Epithelial cell of proximal tubule (primary cell): Measurements from ENCODE around the gene FRAT1. TPM values are rescaled to one million over a fixed set of nuclear protein-coding genes. Genes with fewer than 3 reads are reported as not detected.
"Not testable (repeated sequence)": the region's sequence is repeated elsewhere in the genome, so short reads cannot be mapped to it uniquely, and the experiment has no call there.

ENCODE experiments used
- DNase-seq: peaks from one replicate; pipeline ENCODE4 v3.0.0-alpha.2; 2011; ENCODE audit warnings: low read depth
- H3K4me3 ChIP-seq: 2 replicates; pipeline ENCODE4 v1.5.1; 2011; ENCODE audit warnings: low read depth, mild to moderate bottlenecking, low read length
- total RNA-seq: library from RNA; depleted of rRNA; stranded (reverse); fragments of >200 nt; gene quantifications from 2 replicates; pipeline ENCODE4 v1.2.3, GENCODE V29; 2015
- TF ChIP-seq, protein P1 (sequence below): conservative IDR thresholded peaks from 2 replicates; pipeline ENCODE4 v1.5.1; 2012; ENCODE audit warnings: low read depth, mild to moderate bottlenecking, low read length

Gene FRAT1
- total RNA-seq, 1 donor from 2014 or later = 1.1 TPM

- TF ChIP-seq, protein P1, sequence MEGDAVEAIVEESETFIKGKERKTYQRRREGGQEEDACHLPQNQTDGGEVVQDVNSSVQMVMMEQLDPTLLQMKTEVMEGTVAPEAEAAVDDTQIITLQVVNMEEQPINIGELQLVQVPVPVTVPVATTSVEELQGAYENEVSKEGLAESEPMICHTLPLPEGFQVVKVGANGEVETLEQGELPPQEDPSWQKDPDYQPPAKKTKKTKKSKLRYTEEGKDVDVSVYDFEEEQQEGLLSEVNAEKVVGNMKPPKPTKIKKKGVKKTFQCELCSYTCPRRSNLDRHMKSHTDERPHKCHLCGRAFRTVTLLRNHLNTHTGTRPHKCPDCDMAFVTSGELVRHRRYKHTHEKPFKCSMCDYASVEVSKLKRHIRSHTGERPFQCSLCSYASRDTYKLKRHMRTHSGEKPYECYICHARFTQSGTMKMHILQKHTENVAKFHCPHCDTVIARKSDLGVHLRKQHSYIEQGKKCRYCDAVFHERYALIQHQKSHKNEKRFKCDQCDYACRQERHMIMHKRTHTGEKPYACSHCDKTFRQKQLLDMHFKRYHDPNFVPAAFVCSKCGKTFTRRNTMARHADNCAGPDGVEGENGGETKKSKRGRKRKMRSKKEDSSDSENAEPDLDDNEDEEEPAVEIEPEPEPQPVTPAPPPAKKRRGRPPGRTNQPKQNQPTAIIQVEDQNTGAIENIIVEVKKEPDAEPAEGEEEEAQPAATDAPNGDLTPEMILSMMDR = no peak
- DNase-seq = no peak
- no peak overlapping the region for H3K4me3 ChIP-seq
Observed at GRCh38 chr10:97336006-97336405, 16.9 kb downstream of the FRAT1 start.

- TF ChIP-seq, protein P1 = no peak
- DNase-seq = no peak
- no peak overlapping the region for H3K4me3 ChIP-seq
Observed at GRCh38 chr10:97336446-97336845, 17.4 kb downstream of the FRAT1 start.

- DNase-seq = no peak
- TF ChIP-seq, protein P1 = no peak
- H3K4me3 ChIP-seq = no peak overlapping the region
Observed at GRCh38 chr10:97336942-97337831, 18.1 kb downstream of the FRAT1 start.

DNA sequence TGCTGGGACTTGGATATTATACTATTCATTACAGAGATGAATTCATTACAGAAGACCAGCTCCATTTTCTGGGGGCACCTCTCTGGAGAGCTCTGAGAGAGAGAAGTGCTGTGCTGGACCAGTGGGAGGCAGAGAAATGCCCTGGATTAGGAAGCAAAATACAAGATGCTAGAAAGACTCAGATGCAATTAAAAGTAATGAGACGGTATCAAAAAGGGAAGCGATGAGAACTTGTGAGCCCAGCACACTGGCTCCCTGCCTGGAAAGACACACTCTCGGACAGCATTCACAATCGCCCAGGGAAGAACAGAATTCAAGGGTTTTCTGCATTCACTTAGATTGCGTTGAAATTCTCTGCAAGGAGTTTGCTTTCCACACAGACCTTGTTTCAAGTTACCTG, 19.0 kb downstream of the FRAT1 start:
- DNase-seq = no peak
- no peak overlapping the region for H3K4me3 ChIP-seq
- TF ChIP-seq, protein P1 = no peak

GRCh38 chr10:97341416-97341815, 22.3 kb downstream of the FRAT1 start:
- DNase-seq = no peak
- TF ChIP-seq, protein P1 = no peak
- no peak overlapping the region for H3K4me3 ChIP-seq

- DNase-seq, H3K4me3 ChIP-seq: not testable (repeated sequence)
Observed at GRCh38 chr10:97343664-97344063, 24.6 kb downstream of the FRAT1 start.

- TF ChIP-seq, protein P1 = no peak
- no peak overlapping the region for H3K4me3 ChIP-seq
- DNase-seq = no peak
Observed at GRCh38 chr10:97347317-97347716, 28.2 kb downstream of the FRAT1 start.
